Fibroblast of villous mesenchyme (primary cell): ENCODE data around the gene TMPRSS11B. TPM values are rescaled to one million over a fixed set of nuclear protein-coding genes. Genes with fewer than 3 reads are reported as not detected.

ENCODE experiments used
- DNase-seq: peaks from one replicate; pipeline ENCODE4 v3.0.0-alpha.2; 2010; ENCODE audit warnings: low read depth
- H3K4me3 ChIP-seq: 2 replicates; pipeline ENCODE4 v1.5.1; 2011; ENCODE audit warnings: low read depth, mild to moderate bottlenecking, low read length
- CTCF ChIP-seq: IDR thresholded peaks from 2 replicates; pipeline ENCODE4 v1.5.1; 2012; ENCODE audit warnings: low read depth, mild to moderate bottlenecking, low read length; ENCODE audit not compliant: insufficient read depth
- total RNA-seq: library from RNA; depleted of rRNA; stranded (reverse); fragments of >200 nt; gene quantifications from 2 replicates; pipeline ENCODE4 v1.2.3, GENCODE V29; 2012

Gene TMPRSS11B
- total RNA-seq, 1 donor: not detected

- no peak overlapping the region for H3K4me3 ChIP-seq
- TF ChIP-seq CTCF: no peak
- no peak for DNase-seq
Observed at GRCh38 chr4:68278029-68278428, 32.5 kb upstream of the TMPRSS11B start.

- H3K4me3 ChIP-seq: no peak overlapping the region
- DNase-seq: no peak
- no peak for TF ChIP-seq CTCF
Observed at GRCh38 chr4:68277627-68278026, 32.1 kb upstream of the TMPRSS11B start.

DNA sequence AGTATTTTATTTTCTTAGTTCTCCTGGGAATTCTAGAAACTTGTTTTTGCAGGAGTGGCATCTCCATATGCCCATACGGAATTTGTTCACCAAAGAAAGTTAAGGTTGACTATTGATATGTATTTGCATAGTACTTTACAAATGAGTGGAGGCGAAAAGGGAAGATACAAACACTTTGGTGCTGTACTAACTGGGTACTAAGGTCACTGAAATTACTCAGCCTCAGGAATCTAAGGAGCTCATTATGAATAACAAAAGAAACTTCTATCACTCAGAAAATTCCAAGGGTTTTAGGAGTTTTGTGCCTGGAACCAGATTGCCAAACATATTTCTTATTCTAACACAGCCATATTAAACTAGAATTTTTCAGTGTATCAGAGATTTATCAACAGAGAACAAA is 27.4 kb upstream of the TMPRSS11B start:
- no peak for DNase-seq
- no peak for TF ChIP-seq CTCF
- no peak overlapping the region for H3K4me3 ChIP-seq

DNA sequence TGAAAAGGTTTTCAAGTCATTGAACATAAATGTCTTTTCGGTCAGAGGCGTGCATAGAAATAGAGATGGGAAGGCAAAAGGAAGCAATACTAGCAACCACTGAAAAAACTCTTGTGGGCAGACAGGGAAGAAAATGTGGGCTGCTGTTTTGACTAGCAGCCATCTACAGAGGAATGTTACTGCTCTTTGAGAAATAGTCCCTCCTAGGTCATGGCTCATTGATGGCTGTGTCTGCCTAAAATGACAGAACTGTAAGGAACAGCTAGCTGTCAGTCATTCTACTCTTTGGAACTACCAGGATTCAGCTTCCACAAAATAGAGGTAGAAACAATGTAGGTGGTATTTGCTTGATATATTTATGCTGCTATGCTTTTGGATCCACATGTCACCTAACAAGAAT is 26.9 kb upstream of the TMPRSS11B start:
- DNase-seq: peak; percentile 6
- peak overlapping the region; percentile 49 for H3K4me3 ChIP-seq
- no peak for TF ChIP-seq CTCF

DNA sequence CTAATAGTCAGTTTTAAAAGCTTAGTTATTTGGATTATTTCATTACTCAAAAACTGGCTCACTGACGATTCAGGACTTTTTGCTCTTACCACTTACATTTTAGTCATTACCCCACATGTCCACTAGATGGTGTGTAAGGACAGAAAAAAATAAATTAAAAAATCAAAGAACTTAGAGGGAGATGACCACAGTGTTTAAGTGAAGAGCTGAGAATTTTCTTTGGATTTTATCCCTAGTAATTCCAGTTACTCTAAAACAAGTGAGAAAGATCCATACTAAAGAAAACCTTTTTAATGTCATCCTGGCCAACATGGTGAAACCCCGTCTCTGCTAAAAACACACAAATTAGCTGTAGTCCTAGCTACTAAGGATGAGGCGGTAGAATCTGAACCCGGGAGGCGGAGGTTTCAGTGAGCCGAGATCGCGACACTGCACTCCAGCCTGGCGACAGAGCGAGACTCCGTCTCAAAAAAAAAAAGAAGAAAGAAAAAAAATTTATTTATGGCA is 26.4 kb upstream of the TMPRSS11B start:
- peak overlapping the region; percentile 49 for H3K4me3 ChIP-seq
- peak; percentile 79 for DNase-seq
- TF ChIP-seq CTCF: peak; percentile 75

DNA sequence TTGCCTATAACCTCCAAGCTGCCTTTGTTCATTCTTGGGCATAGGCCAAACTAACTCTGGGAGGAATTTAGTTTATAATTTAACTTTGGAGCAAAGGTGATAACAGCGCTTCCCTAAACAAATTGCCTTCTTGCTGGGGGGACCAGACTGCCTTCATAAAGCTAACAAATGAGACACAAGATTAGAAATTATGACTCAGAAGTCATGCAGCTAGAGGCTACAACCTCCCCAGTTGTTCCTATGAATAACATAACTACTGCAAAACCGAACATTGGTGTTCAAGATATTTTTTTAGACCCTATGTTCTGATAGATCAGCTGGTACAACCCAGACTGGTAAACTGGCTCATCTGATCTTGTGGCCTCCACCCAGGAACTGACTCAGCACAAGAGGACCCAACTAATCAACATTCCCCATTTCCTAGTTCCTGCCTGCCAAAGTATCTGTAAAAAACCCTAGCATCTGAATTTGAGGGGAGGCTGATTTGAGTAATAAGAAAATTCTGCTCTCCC is 22.0 kb upstream of the TMPRSS11B start:
- DNase-seq: peak; percentile 90
- TF ChIP-seq CTCF: no peak
- no peak overlapping the region for H3K4me3 ChIP-seq
